HCT116 (cell line): Measurements from ENCODE around the gene MEI1. TPM values are rescaled to one million over a fixed set of nuclear protein-coding genes. Genes with fewer than 3 reads are reported as not detected.

Source experiments
- ATAC-seq: fragments of 200-7000 bp; cut with Tn5 transposase; 2 replicates; pipeline ENCODE4 v1.9.1; 2020; ENCODE audit warnings: mild to moderate bottlenecking, moderate library complexity
- BruUV-seq: library from RNA; stranded (reverse); fragments of 400-500 nt; replicated peaks from 2 replicates; lab custom pipeline; 2021; lab: Mats Ljungman, UMichigan
- CTCF ChIA-PET: fragments of 300-600 bp; sonication (Branson Sonifier 250); formaldehyde crosslinking; loops from one replicate; lab custom pipeline; 2021; ENCODE audit warnings: antibody characterized with exemption; lab: Charles Lee
- POLR2A ChIA-PET: fragments of 300-600, 350-600 bp; sonication (Branson Sonifier 250); formaldehyde crosslinking; loops from one replicate; lab custom pipeline; 2021; ENCODE audit warnings: antibody characterized with exemption; lab: Charles Lee
- RAD21 ChIA-PET, 2 experiments: fragments of 300-600 bp; sonication (Branson Sonifier 250); formaldehyde crosslinking; loops; one replicate each; lab custom pipeline; 2023; ENCODE audit warnings: low total read pairs in 2 of 2; ENCODE audit not compliant: uncharacterized antibody in 2 of 2, unreplicated experiment in 2 of 2, low non-redundant PET in 1 of 2; lab: Charles Lee
- DNase-seq: peaks from one replicate; pipeline ENCODE4 v3.0.0-alpha.2; 2010; ENCODE audit warnings: low read depth, low spot score
- H2AFZ ChIP-seq: fragments of 200-600 bp; shearing (Covaris generic), sonication (generic); 2 replicates; pipeline ENCODE4 v1.6.1; 2017; ENCODE audit warnings: low read depth, mixed run types, mixed read lengths, antibody characterized with exemption, low read length; ENCODE audit not compliant: poor library complexity, severe bottlenecking
- H3K27ac ChIP-seq: 2 replicates; pipeline ENCODE4 v1.5.1; 2012; ENCODE audit warnings: low read depth, low read length
- H3K27me3 ChIP-seq: fragments of 200-600 bp; sonication (generic); 2 replicates; pipeline ENCODE4 v1.6.1; 2016; ENCODE audit warnings: mixed run types, low read length, mixed read lengths; ENCODE audit not compliant: insufficient read depth
- H3K36me3 ChIP-seq, 2 experiments: fragments of 200-500 bp in 1 of 2; fragments of 200-600 bp in 1 of 2; sonication (Bioruptor generic) in 1 of 2; sonication (generic) in 1 of 2; 2 replicates each; pipeline versions ENCODE4 v1.5.1 to v1.6.1; 2014 to 2016; ENCODE audit warnings: low read length in 2 of 2, inconsistent platforms in 1 of 2, mixed read lengths in 1 of 2, mixed run types in 1 of 2; ENCODE audit not compliant: insufficient read depth in 2 of 2, control insufficient read depth in 1 of 2
- H3K4me1 ChIP-seq, 2 experiments: fragments of 200-600 bp in 1 of 2; sonication (generic) in 1 of 2; 2 replicates each; pipeline versions ENCODE4 v1.5.1 to v1.6.1; 2012 to 2017; ENCODE audit warnings: low read length in 2 of 2, inconsistent platforms in 1 of 2, mild to moderate bottlenecking in 1 of 2, mixed read lengths in 1 of 2, mixed run types in 1 of 2, moderate library complexity in 1 of 2; ENCODE audit not compliant: insufficient read depth in 2 of 2, control insufficient read depth in 1 of 2
- H3K4me2 ChIP-seq: fragments of 200-600 bp; sonication (generic); 2 replicates; pipeline ENCODE4 v1.6.1; 2017; ENCODE audit warnings: mixed run types, low read length, mixed read lengths
- H3K4me3 ChIP-seq, 2 experiments: fragments of 200-600 bp in 1 of 2; sonication (generic) in 1 of 2; replicated peaks in 1 of 2; 2 replicates each; pipeline ENCODE4 v1.5.1; 2011 to 2016; ENCODE audit warnings: low read length in 2 of 2, control low read depth in 1 of 2, low read depth in 1 of 2, mild to moderate bottlenecking in 1 of 2, mixed read lengths in 1 of 2, mixed run types in 1 of 2
- H3K79me2 ChIP-seq: fragments of 200-600 bp; sonication (generic); 2 replicates; pipeline ENCODE4 v1.6.1; 2017; ENCODE audit warnings: mild to moderate bottlenecking, mixed run types, low read length, moderate library complexity, mixed read lengths; ENCODE audit not compliant: insufficient read depth
- H3K9ac ChIP-seq: fragments of 200-600 bp; sonication (generic); 2 replicates; pipeline ENCODE4 v1.6.1; 2016; ENCODE audit warnings: low read length, mixed read lengths
- H3K9me2 ChIP-seq: fragments of 200-600 bp; sonication (generic), shearing (Covaris generic); 2 replicates; pipeline ENCODE4 v1.6.1; 2017; ENCODE audit warnings: mixed run types, mild to moderate bottlenecking, moderate library complexity; ENCODE audit not compliant: insufficient read depth
- H3K9me3 ChIP-seq, 2 experiments: fragments of 200-500 bp in 1 of 2; fragments of 200-600 bp in 1 of 2; sonication (Bioruptor generic) in 1 of 2; sonication (generic) in 1 of 2; 2 replicates each; pipeline ENCODE4 v1.6.1; 2014 to 2017; ENCODE audit warnings: low read length in 2 of 2, mixed read lengths in 2 of 2, inconsistent platforms in 1 of 2, low read depth in 1 of 2, mild to moderate bottlenecking in 1 of 2, mixed run types in 1 of 2, moderate library complexity in 1 of 2; ENCODE audit not compliant: control insufficient read depth in 1 of 2, insufficient read depth in 1 of 2
- H4K20me1 ChIP-seq: fragments of 200-600 bp; sonication (generic), shearing (Covaris generic); 2 replicates; pipeline ENCODE4 v1.6.1; 2017; ENCODE audit warnings: mixed run types, mild to moderate bottlenecking, moderate library complexity; ENCODE audit not compliant: insufficient read depth
- CEBPB ChIP-seq: IDR thresholded peaks from 2 replicates; pipeline ENCODE4 v1.6.1; 2012; ENCODE audit warnings: low read depth
- EGR1 ChIP-seq: IDR thresholded peaks from 2 replicates; pipeline ENCODE4 v1.6.1; 2012; ENCODE audit warnings: low read depth
- EZH2 ChIP-seq: fragments of 200-600 bp; sonication (generic); IDR thresholded peaks from 2 replicates; pipeline ENCODE4 v1.6.1; 2017; ENCODE audit warnings: antibody characterized with exemption, mixed run types
- FOSL1 ChIP-seq: IDR thresholded peaks from 2 replicates; pipeline ENCODE4 v1.6.1; 2012; ENCODE audit warnings: low read depth
- JUND ChIP-seq: IDR thresholded peaks from 2 replicates; pipeline ENCODE4 v1.6.1; 2012
- POLR2A ChIP-seq: IDR thresholded peaks from 2 replicates; pipeline ENCODE4 v1.7.0; 2011; ENCODE audit warnings: borderline replicate concordance; ENCODE audit not compliant: insufficient read depth, insufficient read length; ENCODE audit errors: extremely low read depth
- POLR2AphosphoS5 ChIP-seq: IDR thresholded peaks from 2 replicates; pipeline ENCODE4 v1.6.1; 2011; ENCODE audit warnings: mild to moderate bottlenecking, low read depth, low read length, moderate library complexity
- RAD21 ChIP-seq: IDR thresholded peaks from 2 replicates; pipeline ENCODE4 v1.6.1; 2012; ENCODE audit warnings: low read depth, mild to moderate bottlenecking
- SRF ChIP-seq: IDR thresholded peaks from 2 replicates; pipeline ENCODE4 v1.6.1; 2012; ENCODE audit warnings: low read depth
- TCF7L2 ChIP-seq: IDR thresholded peaks from 2 replicates; pipeline ENCODE4 v1.7.0; 2011; ENCODE audit warnings: borderline replicate concordance, inconsistent platforms; ENCODE audit not compliant: insufficient read depth, insufficient read length; ENCODE audit errors: extremely low read depth
- YY1 ChIP-seq: IDR thresholded peaks from 2 replicates; pipeline ENCODE4 v1.6.1; 2011; ENCODE audit warnings: low read length, low read depth, moderate library complexity, mild to moderate bottlenecking; ENCODE audit not compliant: insufficient replicate concordance; ENCODE audit errors: extremely low read depth
- ZFX ChIP-seq: fragments of 450-650 bp; IDR thresholded peaks from 2 replicates; pipeline ENCODE4 v1.6.1; 2017
- ZNF274 ChIP-seq: fragments of 200-500 bp; sonication (Bioruptor generic); IDR thresholded peaks from 2 replicates; pipeline ENCODE4 v1.6.1; 2014; ENCODE audit warnings: mild to moderate bottlenecking, low read depth, low read length, inconsistent platforms
- intact Hi-C: fragments of 100-400 bp; cut with micrococcal nuclease; formaldehyde crosslinking; loops from 2 replicates; pipeline ENCODE4 v1.10.0; 2022
- total RNA-seq: library from RNA; stranded (reverse); gene quantifications from one replicate; pipeline ENCODE4 v1.2.1, GENCODE V29; 2021; ENCODE audit not compliant: unreplicated experiment
- TF ChIP-seq, protein P1 (sequence below), 3 experiments: fragments of 200-600 bp in 1 of 3; sonication (generic) in 1 of 3; IDR thresholded peaks in 2 of 3; conservative IDR thresholded peaks in 1 of 3; 2 replicates each; pipeline ENCODE4 v1.5.1; 2012 to 2017; ENCODE audit warnings: low read depth in 2 of 3, low read length in 2 of 3, antibody characterized with exemption in 1 of 3, borderline replicate concordance in 1 of 3, control low read depth in 1 of 3, mild to moderate bottlenecking in 1 of 3, mixed read lengths in 1 of 3, mixed run types in 1 of 3, moderate library complexity in 1 of 3; ENCODE audit not compliant: insufficient read depth in 1 of 3
- TF ChIP-seq, protein P2 (sequence below): IDR thresholded peaks from 2 replicates; pipeline ENCODE4 v1.6.1; 2011; ENCODE audit warnings: mild to moderate bottlenecking, low read length, moderate library complexity; ENCODE audit not compliant: insufficient replicate concordance; ENCODE audit errors: extremely low read depth
- TF ChIP-seq, protein P3 (sequence below): IDR thresholded peaks from 2 replicates; pipeline ENCODE4 v1.6.1; 2012

MEI1 gene
- total RNA-seq, 1 experiment from 2014 or later, result 0.64 TPM

DNA sequence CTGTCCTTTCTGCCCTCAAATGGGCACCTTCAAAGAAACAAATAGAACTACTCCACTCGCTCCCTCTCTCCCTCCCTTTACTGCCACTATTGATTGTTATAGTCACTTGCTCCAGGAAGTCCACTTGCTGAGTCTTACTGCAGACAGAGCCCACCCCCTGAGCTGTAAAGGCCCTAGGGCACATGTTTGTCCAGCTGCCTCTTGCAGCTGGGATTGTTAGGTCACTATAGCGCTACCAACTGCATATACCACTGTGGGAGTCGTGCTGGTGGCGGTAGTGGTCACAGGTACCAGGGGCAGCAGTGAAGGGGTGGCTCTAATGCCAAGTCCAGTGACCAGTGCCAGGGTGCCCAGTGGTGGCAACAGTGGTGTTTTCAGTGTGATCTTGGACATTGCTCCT, 129.2 kb downstream of the MEI1 start:
- Histone ChIP-seq H3K4me1 (peaks cover 10 to 13% of the 10 kb centered on the region in 2 experiments), H3K9me3 (no peaks in the 10 kb centered on the region), H3K79me2 (peaks cover 4% of the 10 kb centered on the region; the same call in 1 of the 2 replicates), H4K20me1 (no peaks in the 10 kb centered on the region), H3K9ac (no peak overlapping the region), H3K27me3 (no peaks in the 10 kb centered on the region), H3K4me3 (no peak overlapping the region), H3K27ac (no peak overlapping the region), H3K9me2 (no peaks in the 10 kb centered on the region), H3K4me2 (no peak overlapping the region), H2AFZ (no peak overlapping the region), H3K36me3 (peaks cover 0 to 4% of the 10 kb centered on the region in 2 experiments; a peak in 2 of 4 replicates)
- POLR2A ChIA-PET, result no interaction called here
- BruUV-seq, result no TSS peak
- CTCF ChIA-PET, result no interaction called here
- TF ChIP-seq EZH2 (no peak), ZFX (no peak), POLR2A (no peak), JUND (no peak), EGR1 (no peak), YY1 (no peak), RAD21 (no peak), ZNF274 (no peak), CEBPB (no peak), FOSL1 (no peak), TCF7L2 (no peak), SRF (no peak), POLR2AphosphoS5 (no peak)
- TF ChIP-seq, protein P1, sequence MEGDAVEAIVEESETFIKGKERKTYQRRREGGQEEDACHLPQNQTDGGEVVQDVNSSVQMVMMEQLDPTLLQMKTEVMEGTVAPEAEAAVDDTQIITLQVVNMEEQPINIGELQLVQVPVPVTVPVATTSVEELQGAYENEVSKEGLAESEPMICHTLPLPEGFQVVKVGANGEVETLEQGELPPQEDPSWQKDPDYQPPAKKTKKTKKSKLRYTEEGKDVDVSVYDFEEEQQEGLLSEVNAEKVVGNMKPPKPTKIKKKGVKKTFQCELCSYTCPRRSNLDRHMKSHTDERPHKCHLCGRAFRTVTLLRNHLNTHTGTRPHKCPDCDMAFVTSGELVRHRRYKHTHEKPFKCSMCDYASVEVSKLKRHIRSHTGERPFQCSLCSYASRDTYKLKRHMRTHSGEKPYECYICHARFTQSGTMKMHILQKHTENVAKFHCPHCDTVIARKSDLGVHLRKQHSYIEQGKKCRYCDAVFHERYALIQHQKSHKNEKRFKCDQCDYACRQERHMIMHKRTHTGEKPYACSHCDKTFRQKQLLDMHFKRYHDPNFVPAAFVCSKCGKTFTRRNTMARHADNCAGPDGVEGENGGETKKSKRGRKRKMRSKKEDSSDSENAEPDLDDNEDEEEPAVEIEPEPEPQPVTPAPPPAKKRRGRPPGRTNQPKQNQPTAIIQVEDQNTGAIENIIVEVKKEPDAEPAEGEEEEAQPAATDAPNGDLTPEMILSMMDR (IDR thresholded peaks at IDR 0.05 in 2 of 3, conservative IDR thresholded peaks at IDR 0.05 in 1 of 3; ENCODE audit: borderline replicate concordance in 1 of 3, insufficient read depth in 1 of 3, low read depth in 2 of 3, low read length in 2 of 3), result no peak
- TF ChIP-seq, protein P2, sequence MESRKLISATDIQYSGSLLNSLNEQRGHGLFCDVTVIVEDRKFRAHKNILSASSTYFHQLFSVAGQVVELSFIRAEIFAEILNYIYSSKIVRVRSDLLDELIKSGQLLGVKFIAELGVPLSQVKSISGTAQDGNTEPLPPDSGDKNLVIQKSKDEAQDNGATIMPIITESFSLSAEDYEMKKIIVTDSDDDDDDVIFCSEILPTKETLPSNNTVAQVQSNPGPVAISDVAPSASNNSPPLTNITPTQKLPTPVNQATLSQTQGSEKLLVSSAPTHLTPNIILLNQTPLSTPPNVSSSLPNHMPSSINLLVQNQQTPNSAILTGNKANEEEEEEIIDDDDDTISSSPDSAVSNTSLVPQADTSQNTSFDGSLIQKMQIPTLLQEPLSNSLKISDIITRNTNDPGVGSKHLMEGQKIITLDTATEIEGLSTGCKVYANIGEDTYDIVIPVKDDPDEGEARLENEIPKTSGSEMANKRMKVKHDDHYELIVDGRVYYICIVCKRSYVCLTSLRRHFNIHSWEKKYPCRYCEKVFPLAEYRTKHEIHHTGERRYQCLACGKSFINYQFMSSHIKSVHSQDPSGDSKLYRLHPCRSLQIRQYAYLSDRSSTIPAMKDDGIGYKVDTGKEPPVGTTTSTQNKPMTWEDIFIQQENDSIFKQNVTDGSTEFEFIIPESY, result no peak
- TF ChIP-seq, protein P3, sequence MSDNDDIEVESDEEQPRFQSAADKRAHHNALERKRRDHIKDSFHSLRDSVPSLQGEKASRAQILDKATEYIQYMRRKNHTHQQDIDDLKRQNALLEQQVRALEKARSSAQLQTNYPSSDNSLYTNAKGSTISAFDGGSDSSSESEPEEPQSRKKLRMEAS, result no peak
- RAD21 ChIA-PET, result no interaction called here
- intact Hi-C loops, result no loop called here
- no peak for ATAC-seq
- no peak for DNase-seq
